HEK293 (cell line): ENCODE data around the gene ENAH.
A peak's percentile ranks its signal among the peaks of the same experiment; 100 is the strongest.

Experiments
- ATF2 ChIP-seq: fragments of 450-650 bp; formaldehyde crosslinking; IDR thresholded peaks from 2 replicates; pipeline ENCODE4 v1.5.1; 2016; ENCODE audit warnings: missing biosample characterization, missing genetic modification characterization, low read depth
- KLF1 ChIP-seq: fragments of 450-650 bp; formaldehyde crosslinking; IDR thresholded peaks from 2 replicates; pipeline ENCODE4 v1.5.1; 2016; ENCODE audit warnings: missing biosample characterization, missing genetic modification characterization
- PRDM1 ChIP-seq: fragments of 450-650 bp; formaldehyde crosslinking; IDR thresholded peaks from 2 replicates; pipeline ENCODE4; 2016; ENCODE audit warnings: missing biosample characterization, missing genetic modification characterization
- PRDM2 ChIP-seq: fragments of 450-650 bp; formaldehyde crosslinking; IDR thresholded peaks from 2 replicates; pipeline ENCODE4 v1.5.1; 2016; ENCODE audit warnings: missing biosample characterization, missing genetic modification characterization, borderline replicate concordance
- REST ChIP-seq: fragments of 450-650 bp; formaldehyde crosslinking; IDR thresholded peaks from 2 replicates; pipeline ENCODE4 v1.5.1; 2016; ENCODE audit warnings: missing biosample characterization, missing genetic modification characterization
- ZBTB21 ChIP-seq: fragments of 450-650 bp; formaldehyde crosslinking; IDR thresholded peaks from 2 replicates; pipeline ENCODE4 v1.5.1; 2017; ENCODE audit warnings: missing biosample characterization, missing genetic modification characterization
- ZFHX2 ChIP-seq: fragments of 450-650 bp; formaldehyde crosslinking; conservative IDR thresholded peaks from 2 replicates; pipeline ENCODE4 v1.5.1; 2016; ENCODE audit warnings: missing biosample characterization, missing genetic modification characterization
- ZNF114 ChIP-seq: fragments of 450-650 bp; formaldehyde crosslinking; IDR thresholded peaks from 2 replicates; pipeline ENCODE4 v1.5.0; 2017; ENCODE audit warnings: missing biosample characterization, missing genetic modification characterization
- ZNF121 ChIP-seq: fragments of 450-650 bp; formaldehyde crosslinking; IDR thresholded peaks from 2 replicates; pipeline ENCODE4 v1.5.1; 2016; ENCODE audit warnings: missing biosample characterization, missing genetic modification characterization
- ZNF140 ChIP-seq: fragments of 450-650 bp; formaldehyde crosslinking; IDR thresholded peaks from 2 replicates; pipeline ENCODE4 v1.5.1; 2016; ENCODE audit warnings: missing biosample characterization, missing genetic modification characterization
- ZNF169 ChIP-seq: fragments of 450-650 bp; formaldehyde crosslinking; IDR thresholded peaks from 2 replicates; pipeline ENCODE4 v1.5.1; 2016; ENCODE audit warnings: missing biosample characterization, missing genetic modification characterization
- ZNF18 ChIP-seq: fragments of 450-650 bp; formaldehyde crosslinking; IDR thresholded peaks from 2 replicates; pipeline ENCODE4 v1.5.1; 2016; ENCODE audit warnings: missing biosample characterization, missing genetic modification characterization
- ZNF211 ChIP-seq: fragments of 450-650 bp; formaldehyde crosslinking; IDR thresholded peaks from 2 replicates; pipeline ENCODE4 v1.5.1; 2016; ENCODE audit warnings: low read depth, missing biosample characterization, missing genetic modification characterization
- ZNF398 ChIP-seq: fragments of 450-650 bp; formaldehyde crosslinking; IDR thresholded peaks from 2 replicates; pipeline ENCODE4 v1.5.1; 2017; ENCODE audit warnings: missing biosample characterization, missing genetic modification characterization
- ZNF416 ChIP-seq: fragments of 450-650 bp; formaldehyde crosslinking; IDR thresholded peaks from 2 replicates; pipeline ENCODE4 v1.5.1; 2016; ENCODE audit warnings: missing biosample characterization, missing genetic modification characterization
- ZNF513 ChIP-seq: fragments of 450-650 bp; IDR thresholded peaks from 2 replicates; pipeline ENCODE4 v1.5.1; 2018; ENCODE audit warnings: missing biosample characterization, missing genetic modification characterization
- ZNF623 ChIP-seq: fragments of 450-650 bp; formaldehyde crosslinking; IDR thresholded peaks from 2 replicates; pipeline ENCODE4 v1.5.1; 2016; ENCODE audit warnings: missing biosample characterization, missing genetic modification characterization
- ZNF645 ChIP-seq: fragments of 450-650 bp; formaldehyde crosslinking; IDR thresholded peaks from 2 replicates; pipeline ENCODE4; 2016; ENCODE audit warnings: missing biosample characterization, missing genetic modification characterization
- ZNF654 ChIP-seq: fragments of 450-650 bp; formaldehyde crosslinking; IDR thresholded peaks from 2 replicates; pipeline ENCODE4 v1.5.1; 2016; ENCODE audit warnings: low read depth, missing biosample characterization, missing genetic modification characterization
- ZNF660 ChIP-seq: fragments of 450-650 bp; IDR thresholded peaks from 2 replicates; pipeline ENCODE4 v1.5.1; 2018; ENCODE audit warnings: missing biosample characterization, mild to moderate bottlenecking, missing genetic modification characterization
- ZNF747 ChIP-seq: fragments of 450-650 bp; formaldehyde crosslinking; IDR thresholded peaks from 2 replicates; pipeline ENCODE4 v1.5.1; 2016; ENCODE audit warnings: missing biosample characterization, missing genetic modification characterization

Gene ENAH

GRCh38 chr1:225653463-225654276 lies 747 bp upstream of the ENAH start (continued):
- TF ChIP-seq ZNF18 (tag by site-specific recombination) = peak; percentile 61; the same call in 1 of the 2 replicates
- TF ChIP-seq PRDM2 (tag by site-specific recombination) = peak; percentile 99; the same call in 1 of the 2 replicates
- no peak; the same call in 1 of the 2 replicates for TF ChIP-seq ZNF513 (tag by site-specific recombination)
- no peak for TF ChIP-seq ZNF114 (tag by site-specific recombination)
- TF ChIP-seq ZFHX2 (tag by site-specific recombination) = peak; percentile 82
- TF ChIP-seq ZNF211 (tag by site-specific recombination) = no peak
- TF ChIP-seq ZNF747 (tag by site-specific recombination) = no peak
- peak; percentile 6; the same call in 1 of the 2 replicates for TF ChIP-seq ZNF623 (tag by site-specific recombination)
- TF ChIP-seq ZNF121 (tag by site-specific recombination) = 0 out of 2 replicates have a peak, but pooled peaks have one; percentile 67
- peak; percentile 98 for TF ChIP-seq ZNF660 (tag by site-specific recombination)
- peak; percentile 94 for TF ChIP-seq ATF2 (tag by site-specific recombination)
- no peak for TF ChIP-seq ZNF654 (tag by site-specific recombination)
- TF ChIP-seq ZNF645 (tag by site-specific recombination) = 0 out of 2 replicates have a peak, but pooled peaks have one; percentile 71
- no peak for TF ChIP-seq ZNF140 (tag by site-specific recombination)
- peak; percentile 84 for TF ChIP-seq ZBTB21
- TF ChIP-seq ZNF398 (tag by site-specific recombination) = peak; percentile 81
- TF ChIP-seq KLF1 = peak; percentile 85
- peak; percentile 78 for TF ChIP-seq PRDM1
- peak; percentile 55 for TF ChIP-seq REST (tag by site-specific recombination)
- TF ChIP-seq ZNF416 (tag by site-specific recombination) = no peak
- TF ChIP-seq ZNF169 (tag by site-specific recombination) = no peak
